ENCODE measurements around the gene PFKFB4. TPM values are rescaled to one million over a fixed set of nuclear protein-coding genes. Genes with fewer than 3 reads are reported as not detected.

Gene PFKFB4
- total and polyA plus RNA-seq, 2 of the 4 experiments (the other 2 are of a cell fraction), result 16.9 to 17.0 TPM

- H3K56ac ChIP-seq (ENCODE audit: extremely low read depth, insufficient read depth, low read length), result no peak overlapping the region
- H3K14ac ChIP-seq (replicated peaks; ENCODE audit: low read depth, low read length), result no peak overlapping the region
- ATAC-seq (ENCODE audit: low read depth) (no peak), DNase-seq (no peak)
- no peak overlapping the region for H2BK20ac ChIP-seq (ENCODE audit: low read depth, low read length)
- H3K27me3 ChIP-seq (ENCODE audit: control insufficient read depth, insufficient read depth, low read length), result no peaks in the 10 kb centered on the region
- H3K9me3 ChIP-seq (ENCODE audit: control insufficient read depth, insufficient read depth, low read length), result no peaks in the 10 kb centered on the region; the same call in 1 of the 2 replicates
- CTCF ChIA-PET, result no interaction called here
- 73% methylated on average over 3 of the region's 5 CpGs; no CpG with 5 or more reads in 1 of the 2 experiments for WGBS, 2 experiments (ENCODE audit: extremely low coverage in 2 of 2, insufficient read length in 1 of 2)
- no peak overlapping the region for H2AK9ac ChIP-seq (replicated peaks; ENCODE audit: low read depth, low read length, poor library complexity)
- intact Hi-C loops (cut with micrococcal nuclease), result no loop called here
- no peak overlapping the region for H2BK15ac ChIP-seq (ENCODE audit: low read depth, low read length)
- TF ChIP-seq CHD1 (IDR thresholded peaks at IDR 0.05; ENCODE audit: low read depth, low read length) (no peak), CEBPB (IDR thresholded peaks at IDR 0.05; ENCODE audit: low read depth, low read length) (no peak), MAFK (IDR thresholded peaks at IDR 0.05; ENCODE audit: low read depth, low read length) (no peak), MAZ (IDR thresholded peaks at IDR 0.05; ENCODE audit: borderline replicate concordance, low read depth, low read length) (no peak), FOS (IDR thresholded peaks at IDR 0.05; ENCODE audit: low read depth, low read length) (no peak), NFE2L2 (IDR thresholded peaks at IDR 0.05; ENCODE audit: low read depth, low read length) (no peak)
- no peak overlapping the region for H3K4ac ChIP-seq (ENCODE audit: low read depth, low read length)
- dilution Hi-C loops (cut with HindIII; ENCODE audit: low sequenced_read_pairs, unreplicated experiment), result no loop called here
- H2BK5ac ChIP-seq (ENCODE audit: low read depth, low read length, poor library complexity, severe bottlenecking), result no peak overlapping the region
- no peak overlapping the region for H3K4me2 ChIP-seq (ENCODE audit: low read depth, low read length)
- peaks cover 13% of the 10 kb centered on the region for H3K36me3 ChIP-seq (ENCODE audit: control insufficient read depth, insufficient read depth, low read length)
- no peaks in the 10 kb centered on the region; the same call in 1 of the 2 replicates for H4K20me1 ChIP-seq (ENCODE audit: insufficient read depth, low read length)
- BruUV-seq (replicated peaks), result no TSS peak
- peaks cover 14% of the 10 kb centered on the region for H3K4me1 ChIP-seq (ENCODE audit: control insufficient read depth, insufficient read depth, low read length)
- in situ Hi-C loops (cut with MboI; ENCODE audit: low sequenced_read_pairs), result no loop called here
- no peak overlapping the region for H3K18ac ChIP-seq (ENCODE audit: low read depth, low read length)
- H4K5ac ChIP-seq (ENCODE audit: low read depth, low read length), result no peak overlapping the region
- POLR2A ChIA-PET (ENCODE audit: unreplicated experiment), result no interaction called here
- peak overlapping the region; percentile 10 for H2AFZ ChIP-seq (replicated peaks; ENCODE audit: low read length, poor library complexity)
- no peak overlapping the region for H3K27ac ChIP-seq (ENCODE audit: insufficient read depth, low read length)
- no peak overlapping the region for H2AK5ac ChIP-seq (ENCODE audit: low read depth, low read length)
- peaks cover 25% of the 10 kb centered on the region for H3K9me1 ChIP-seq (ENCODE audit: insufficient read depth, low read length)
- no peak overlapping the region for H3K23ac ChIP-seq (ENCODE audit: low read depth, low read length)
- H4K91ac ChIP-seq (ENCODE audit: insufficient read depth, low read depth, low read length), result no peak overlapping the region
- H3K4me3 ChIP-seq (ENCODE audit: insufficient read depth, low read depth, low read length), result no peak overlapping the region
- H3K79me1 ChIP-seq (ENCODE audit: low read depth in 1 of 2, low read length in 2 of 2), result peaks cover 13 to 47% of the 10 kb centered on the region in 2 experiments; a peak in 3 of 4 replicates
- H2BK120ac ChIP-seq (ENCODE audit: low read depth, low read length), result no peak overlapping the region
- no peak overlapping the region for H4K8ac ChIP-seq (ENCODE audit: low read depth in 2 of 2, low read length in 2 of 2)
- no peak overlapping the region for H3K9ac ChIP-seq (ENCODE audit: low read depth, low read length)
Measured at GRCh38 chr3:48500656-48501055, 55.9 kb downstream of the PFKFB4 start.
